ENCODE results near the gene SLC35G1. TPM values are rescaled to one million over a fixed set of nuclear protein-coding genes. Genes with fewer than 3 reads are reported as not detected.

SLC35G1 gene
- polyA plus RNA-seq, 3 donors = 0.52 to 0.94 (median 0.67) TPM

GRCh38 chr10:93903051-93903450 is 9.3 kb downstream of the SLC35G1 start:
- Histone ChIP-seq H2AFZ (ENCODE audit: insufficient read depth, low read depth, low read length, poor library complexity, severe bottlenecking) (no peak overlapping the region), H3K9ac (ENCODE audit: insufficient read depth, low read length, poor library complexity, severe bottlenecking) (no peak overlapping the region), H3K36me3 (replicated peaks in 1 of 2; ENCODE audit: control insufficient read depth in 1 of 2, insufficient read depth in 2 of 2, low read length in 2 of 2) (no peaks in the 10 kb centered on the region), H3K27ac (ENCODE audit: low read depth in 1 of 2, low read length in 2 of 2) (no peak overlapping the region), H3K4me2 (replicated peaks; ENCODE audit: extremely low read depth, low read length, poor library complexity, severe bottlenecking) (no peak overlapping the region), H3K4me3 (replicated peaks in 1 of 3; ENCODE audit: low read depth in 2 of 3, low read length in 3 of 3) (no peak overlapping the region), H3K9me3 (replicated peaks in 1 of 2; ENCODE audit: control insufficient read depth in 1 of 2, insufficient read depth in 1 of 2, low read length in 2 of 2) (no peaks in the 10 kb centered on the region), H4K20me1 (ENCODE audit: insufficient read depth, low read length) (no peaks in the 10 kb centered on the region), H3K79me2 (ENCODE audit: insufficient read depth, low read length) (no peaks in the 10 kb centered on the region), H3K4me1 (ENCODE audit: control insufficient read depth in 1 of 2, insufficient read depth in 2 of 2, low read length in 2 of 2) (no peaks in the 10 kb centered on the region), H3K27me3 (ENCODE audit: control insufficient read depth in 2 of 2, insufficient read depth in 2 of 2, low read length in 2 of 2) (no peaks in the 10 kb centered on the region)
- Mint-ChIP-seq H3K4me1 (peaks cover 3% of the 10 kb centered on the region), H3K9me3 (peaks cover 0 to 1% (median 0%) of the 10 kb centered on the region in 7 donors), H3K36me3 (peaks cover 12 to 18% of the 10 kb centered on the region in 2 donors), H3K27ac (no peak overlapping the region), H3K27me3 (ENCODE audit: low read depth in 3 of 3) (no peaks in the 10 kb centered on the region), H3K4me3 (no peak overlapping the region)
- TF ChIP-seq CTCF (IDR thresholded peaks at IDR 0.05) = no peak
- no CpG with 5 or more reads among the region's 2 CpGs for WGBS (ENCODE audit: insufficient coverage)
- DNase-seq = no peak
- intact Hi-C loops (cut with micrococcal nuclease) = no loop called here

GRCh38 chr10:93904901-93905300 is 11.1 kb downstream of the SLC35G1 start:
- no peaks in the 10 kb centered on the region for H3K4me1 ChIP-seq (ENCODE audit: control insufficient read depth in 1 of 2, insufficient read depth in 2 of 2, low read length in 2 of 2)
- Mint-ChIP-seq H3K36me3 (peaks cover 15 to 22% of the 10 kb centered on the region in 2 donors), H3K27me3 (ENCODE audit: low read depth in 3 of 3) (peaks cover 0 to 2% (median 0%) of the 10 kb centered on the region in 3 donors), H3K4me3 (no peak overlapping the region), H3K27ac (no peak overlapping the region), H3K9me3 (peaks cover 0 to 1% (median 0%) of the 10 kb centered on the region in 7 donors), H3K4me1 (peaks cover 3% of the 10 kb centered on the region)
- no peak for TF ChIP-seq CTCF (IDR thresholded peaks at IDR 0.05)
- no peaks in the 10 kb centered on the region for H3K79me2 ChIP-seq (ENCODE audit: insufficient read depth, low read length)
- H3K4me3 ChIP-seq (replicated peaks in 1 of 3; ENCODE audit: low read depth in 2 of 3, low read length in 3 of 3) = no peak overlapping the region
- H3K27me3 ChIP-seq (ENCODE audit: control insufficient read depth in 2 of 2, insufficient read depth in 2 of 2, low read length in 2 of 2) = no peaks in the 10 kb centered on the region
- H2AFZ ChIP-seq (ENCODE audit: insufficient read depth, low read depth, low read length, poor library complexity, severe bottlenecking) = no peak overlapping the region
- H3K27ac ChIP-seq (ENCODE audit: low read depth in 1 of 2, low read length in 2 of 2) = no peak overlapping the region
- WGBS (ENCODE audit: insufficient coverage) = 98% methylated on average over 5 of the region's 5 CpGs
- no peaks in the 10 kb centered on the region for H4K20me1 ChIP-seq (ENCODE audit: insufficient read depth, low read length)
- no peak for DNase-seq
- H3K4me2 ChIP-seq (replicated peaks; ENCODE audit: extremely low read depth, low read length, poor library complexity, severe bottlenecking) = no peak overlapping the region
- peaks cover 0 to 8% of the 10 kb centered on the region in 2 donors for H3K36me3 ChIP-seq (replicated peaks in 1 of 2; ENCODE audit: control insufficient read depth in 1 of 2, insufficient read depth in 2 of 2, low read length in 2 of 2)
- H3K9ac ChIP-seq (ENCODE audit: insufficient read depth, low read length, poor library complexity, severe bottlenecking) = no peak overlapping the region
- intact Hi-C loops (cut with micrococcal nuclease) = no loop called here
- no peaks in the 10 kb centered on the region for H3K9me3 ChIP-seq (replicated peaks in 1 of 2; ENCODE audit: control insufficient read depth in 1 of 2, insufficient read depth in 1 of 2, low read length in 2 of 2)

All from CD14-positive monocyte (primary cell).